CD14-positive monocyte (primary cell): Measurements from ENCODE around the gene CCBE1. TPM values are rescaled to one million over a fixed set of nuclear protein-coding genes. Genes with fewer than 3 reads are reported as not detected.

ENCODE experiments used
- DNase-seq, 3 donors: peaks; one replicate each; pipeline ENCODE4 v3.0.0-alpha.2; 2011 to 2022
- H2AFZ ChIP-seq: 2 replicates; pipeline ENCODE4 v1.6.0; 2012; ENCODE audit warnings: mild to moderate bottlenecking, low read depth, low read length, inconsistent platforms; ENCODE audit not compliant: insufficient read depth, poor library complexity, severe bottlenecking
- H3K27ac ChIP-seq, 2 donors: 1 replicate in 1 of 2; 2 replicates in 1 of 2; pipeline ENCODE4 v1.5.1; 2012 to 2013; ENCODE audit warnings: low read length in 2 of 2, control low read depth in 1 of 2, inconsistent platforms in 1 of 2, low read depth in 1 of 2, mild to moderate bottlenecking in 1 of 2
- H3K27me3 ChIP-seq, 2 donors: one replicate each; pipeline versions ENCODE4 v1.6.0 to v1.6.1; 2011 to 2013; ENCODE audit warnings: low read length in 2 of 2; ENCODE audit not compliant: control insufficient read depth in 2 of 2, insufficient read depth in 2 of 2
- H3K36me3 ChIP-seq, 2 donors: replicated peaks in 1 of 2; 1 replicate in 1 of 2; 2 replicates in 1 of 2; pipeline versions ENCODE4 v1.5.1 to v1.6.1; 2012 to 2013; ENCODE audit warnings: low read length in 2 of 2, control low read depth in 1 of 2, inconsistent platforms in 1 of 2, mild to moderate bottlenecking in 1 of 2; ENCODE audit not compliant: insufficient read depth in 2 of 2, control insufficient read depth in 1 of 2
- H3K4me1 ChIP-seq, 2 donors: 1 replicate in 1 of 2; 2 replicates in 1 of 2; pipeline versions ENCODE4 v1.5.1 to v1.6.1; 2012 to 2013; ENCODE audit warnings: low read length in 2 of 2, control low read depth in 1 of 2, inconsistent platforms in 1 of 2, mild to moderate bottlenecking in 1 of 2, moderate library complexity in 1 of 2; ENCODE audit not compliant: insufficient read depth in 2 of 2, control insufficient read depth in 1 of 2
- H3K4me2 ChIP-seq: replicated peaks from 2 replicates; pipeline ENCODE3; 2012; ENCODE audit warnings: low read length, moderate library complexity, mild to moderate bottlenecking; ENCODE audit not compliant: poor library complexity, severe bottlenecking; ENCODE audit errors: extremely low read depth
- H3K4me3 ChIP-seq, 3 experiments: fragments of 200-600 bp in 1 of 3; sonication (generic) in 1 of 3; replicated peaks in 1 of 3; 1 replicate in 2 of 3; 2 replicates in 1 of 3; pipeline ENCODE4 v1.5.1; 2011 to 2013; ENCODE audit warnings: low read length in 3 of 3, mild to moderate bottlenecking in 3 of 3, control low read depth in 2 of 3, low read depth in 2 of 3, inconsistent platforms in 1 of 3, moderate library complexity in 1 of 3
- H3K79me2 ChIP-seq: 2 replicates; pipeline ENCODE4 v1.6.0; 2012; ENCODE audit warnings: mild to moderate bottlenecking, control low read depth, inconsistent platforms, low read length, moderate library complexity; ENCODE audit not compliant: insufficient read depth
- H3K9ac ChIP-seq: 2 replicates; pipeline ENCODE4 v1.6.0; 2017; ENCODE audit warnings: low read length, mild to moderate bottlenecking; ENCODE audit not compliant: insufficient read depth, poor library complexity, severe bottlenecking
- H3K9me3 ChIP-seq, 2 donors: replicated peaks in 1 of 2; 1 replicate in 1 of 2; 2 replicates in 1 of 2; pipeline versions ENCODE4 v1.5.1 to v1.6.1; 2012 to 2013; ENCODE audit warnings: low read length in 2 of 2, control low read depth in 1 of 2; ENCODE audit not compliant: control insufficient read depth in 1 of 2, insufficient read depth in 1 of 2
- H4K20me1 ChIP-seq: 2 replicates; pipeline ENCODE4 v1.6.0; 2012; ENCODE audit warnings: mild to moderate bottlenecking, low read length, control low read depth, moderate library complexity; ENCODE audit not compliant: insufficient read depth
- H3K27ac Mint-ChIP-seq, 7 donors: one replicate each; pipeline ENCODE4 v1.8.0; 2020; ENCODE audit warnings: mild to moderate bottlenecking in 7 of 7, mixed read lengths in 7 of 7, moderate library complexity in 6 of 7, inconsistent platforms in 2 of 7
- H3K27me3 Mint-ChIP-seq, 3 donors: one replicate each; pipeline ENCODE4 v1.8.0; 2021 to 2022; ENCODE audit warnings: low read depth in 3 of 3, mild to moderate bottlenecking in 3 of 3, mixed read lengths in 3 of 3, moderate library complexity in 3 of 3, inconsistent platforms in 1 of 3
- H3K36me3 Mint-ChIP-seq, 2 donors: one replicate each; pipeline ENCODE4 v1.8.0; 2020; ENCODE audit warnings: mixed read lengths in 2 of 2, inconsistent platforms in 1 of 2, mild to moderate bottlenecking in 1 of 2
- H3K4me1 Mint-ChIP-seq: one replicate; pipeline ENCODE4 v1.8.0; 2020; ENCODE audit warnings: mild to moderate bottlenecking, mixed read lengths
- H3K4me3 Mint-ChIP-seq, 2 donors: one replicate each; pipeline ENCODE4 v1.8.0; 2020; ENCODE audit warnings: mild to moderate bottlenecking in 2 of 2, mixed read lengths in 2 of 2, moderate library complexity in 1 of 2
- H3K9me3 Mint-ChIP-seq, 7 donors: one replicate each; pipeline ENCODE4 v1.8.0; 2020 to 2022; ENCODE audit warnings: mixed read lengths in 7 of 7, mild to moderate bottlenecking in 6 of 7, moderate library complexity in 6 of 7, inconsistent platforms in 2 of 7
- CTCF ChIP-seq: fragments of 200-600 bp; IDR thresholded peaks from one replicate; pipeline ENCODE4 v1.8.0; 2022; ENCODE audit warnings: antibody characterized with exemption, mild to moderate bottlenecking
- WGBS: methylation state at CpG from one replicate; pipeline ENCODE4 v1.1.5; 2013; ENCODE audit warnings: missing lambda C conversion rate; ENCODE audit not compliant: insufficient coverage; 5-methylcytosine and 5-hydroxymethylcytosine counted together
- intact Hi-C, 2 donors: fragments of 100-400 bp; cut with micrococcal nuclease; formaldehyde crosslinking; loops; one replicate each; pipeline versions ENCODE4 v1.15.0 to v1.15.1; 2023
- polyA plus RNA-seq, 3 donors: library from polyadenylated mRNA; depleted of rRNA in 1 of 3; unstranded in 2 of 3; stranded (reverse) in 1 of 3; fragments of 300-500 nt in 2 of 3; fragments of >200 nt in 1 of 3; fragmentation: Illumina TruSeq in 2 of 3; gene quantifications; 1 replicate in 2 of 3; 2 replicates in 1 of 3; pipeline ENCODE4 v1.2.3, GENCODE V29; 2012 to 2021

Gene CCBE1
- polyA plus RNA-seq, 3 donors, result not detected

- Histone ChIP-seq H3K9me3 (peaks cover 0 to 5% of the 10 kb centered on the region in 2 donors), H2AFZ (no peak overlapping the region), H3K27me3 (no peaks in the 10 kb centered on the region), H3K4me2 (no peak overlapping the region), H3K4me3 (no peak overlapping the region), H3K4me1 (no peaks in the 10 kb centered on the region), H3K27ac (no peak overlapping the region), H4K20me1 (no peaks in the 10 kb centered on the region), H3K36me3 (no peaks in the 10 kb centered on the region), H3K9ac (no peak overlapping the region), H3K79me2 (no peaks in the 10 kb centered on the region)
- Mint-ChIP-seq H3K9me3 (peaks cover 2 to 15% (median 8%) of the 10 kb centered on the region in 7 donors), H3K4me1 (no peaks in the 10 kb centered on the region), H3K27me3 (peaks cover 0 to 3% (median 2%) of the 10 kb centered on the region in 3 donors), H3K36me3 (no peaks in the 10 kb centered on the region), H3K4me3 (no peak overlapping the region), H3K27ac (no peak overlapping the region)
- WGBS, result no CpG with 5 or more reads among the region's 3 CpGs
- intact Hi-C loops, result no loop called here
- no peak for DNase-seq
- no peak for TF ChIP-seq CTCF
These were observed 156.4 kb downstream of the CCBE1 start for GRCh38 chr18:59540780-59541179.

- Histone ChIP-seq H3K4me2 (no peak overlapping the region), H3K27ac (no peak overlapping the region), H3K4me1 (no peaks in the 10 kb centered on the region), H3K79me2 (no peaks in the 10 kb centered on the region), H4K20me1 (no peaks in the 10 kb centered on the region), H3K9ac (no peak overlapping the region), H3K4me3 (no peak overlapping the region), H3K27me3 (no peaks in the 10 kb centered on the region), H2AFZ (no peak overlapping the region), H3K36me3 (no peaks in the 10 kb centered on the region), H3K9me3 (peaks cover 0 to 5% of the 10 kb centered on the region in 2 donors)
- Mint-ChIP-seq H3K9me3 (peaks cover 2 to 13% (median 7%) of the 10 kb centered on the region in 7 donors), H3K4me3 (no peak overlapping the region), H3K27ac (no peak overlapping the region), H3K4me1 (no peaks in the 10 kb centered on the region), H3K27me3 (peaks cover 0 to 3% (median 2%) of the 10 kb centered on the region in 3 donors), H3K36me3 (no peaks in the 10 kb centered on the region)
- DNase-seq, result no peak
- no peak for TF ChIP-seq CTCF
- intact Hi-C loops, result no loop called here
These were observed 156.9 kb downstream of the CCBE1 start for GRCh38 chr18:59540346-59540745.
